ENCODE results near the gene RPS26. TPM values are rescaled to one million over a fixed set of nuclear protein-coding genes. Genes with fewer than 3 reads are reported as not detected.
"Not testable (repeated sequence)": the region's sequence is repeated elsewhere in the genome, so short reads cannot be mapped to it uniquely, and the experiment has no call there.

The RPS26 gene
- total and polyA plus RNA-seq, 2 donors (not counting 3 experiments of a cell fraction or from before 2014, with no cell fraction given), result 57.3 to 1,847 TPM

- Histone ChIP-seq H4K20me1 (replicated peaks; ENCODE audit: control insufficient read depth, extremely low read depth, insufficient read depth, low read length) (no peaks in the 10 kb centered on the region), H3K27me3 (ENCODE audit: control insufficient read depth in 2 of 2, insufficient read depth in 2 of 2, low read length in 2 of 2) (no peaks in the 10 kb centered on the region), H3K9ac (replicated peaks; ENCODE audit: extremely low read depth, insufficient read depth, low read length) (no peak overlapping the region), H3K79me2 (ENCODE audit: control insufficient read depth, insufficient read depth, low read length) (no peaks in the 10 kb centered on the region), H3K4me2 (ENCODE audit: insufficient read depth, low read length) (no peak overlapping the region), H3K4me3 (replicated peaks in 1 of 3; ENCODE audit: insufficient read depth in 1 of 3, low read depth in 1 of 3, low read length in 3 of 3) (no peak overlapping the region), H3K9me3 (replicated peaks; ENCODE audit: control insufficient read depth, insufficient read depth, low read length) (no peaks in the 10 kb centered on the region), H3K4me1 (ENCODE audit: control insufficient read depth, extremely low read depth, insufficient read depth, low read length) (peaks cover 9% of the 10 kb centered on the region), H3K9me1 (replicated peaks; ENCODE audit: control insufficient read depth, extremely low read depth, insufficient read depth, low read length) (no peaks in the 10 kb centered on the region), H3K36me3 (ENCODE audit: control insufficient read depth in 2 of 2, extremely low read depth in 1 of 2, insufficient read depth in 2 of 2, low read length in 2 of 2) (peaks cover 2 to 12% of the 10 kb centered on the region in 2 experiments), H3K27ac (ENCODE audit: insufficient read depth, low read depth, low read length) (no peak overlapping the region), H2AFZ (ENCODE audit: low read depth, low read length) (no peak overlapping the region)
- BruUV-seq (replicated peaks), result no TSS peak
- ChIA-PET POLR2A (interaction anchor here (0.7 kb wide), 1 partner anchor 325 kb away, joined by 5 read pairs; no protein-coding TSS in a partner anchor), CTCF (interaction anchor here (0.7 kb wide), 1 partner anchor 24 kb away, joined by 4 read pairs; no protein-coding TSS in a partner anchor)
- no peak for DNase-seq (ENCODE audit: low read depth, low spot score)
- FAIRE-seq, result no peak
- TF ChIP-seq MYC (IDR thresholded peaks at IDR 0.05; ENCODE audit: low read depth, low read length), result no peak
- no peak for TF ChIP-seq EZH2 (IDR thresholded peaks at IDR 0.05; ENCODE audit: borderline replicate concordance, low read depth, low read length, severe bottlenecking)
- no peak for TF ChIP-seq MAX (IDR thresholded peaks at IDR 0.05; ENCODE audit: insufficient read depth, insufficient read length)
- TF ChIP-seq GATA2 (IDR thresholded peaks at IDR 0.05; ENCODE audit: insufficient read depth, insufficient read length, low read depth, low read length), result no peak
- no peak for TF ChIP-seq CTCF (IDR thresholded peaks at IDR 0.05; ENCODE audit: extremely low read depth in 1 of 2, insufficient read depth in 1 of 2, low read depth in 1 of 2, low read length in 2 of 2)
- TF ChIP-seq FOS (IDR thresholded peaks at IDR 0.05; ENCODE audit: borderline replicate concordance, insufficient read depth, low read length), result no peak
- no peak for TF ChIP-seq JUN (IDR thresholded peaks at IDR 0.05; ENCODE audit: borderline replicate concordance, insufficient read depth, insufficient read length, low read depth)
- TF ChIP-seq POLR2AphosphoS5 (IDR thresholded peaks at IDR 0.05; ENCODE audit: insufficient read depth, low read depth, low read length), result no peak
- no peak for TF ChIP-seq POLR2A (IDR thresholded peaks at IDR 0.05; ENCODE audit: low read depth, low read length)
- intact Hi-C loops (cut with micrococcal nuclease), result no loop called here
- dilution Hi-C loops (cut with MboI; ENCODE audit: extremely low pct_ligation_motif_present, low sequenced_read_pairs), result no loop called here
These were observed 40.1 kb upstream of the RPS26 start for GRCh38 chr12:56001487-56002100.

GRCh38 chr12:56003376-56003775, 38.3 kb upstream of the RPS26 start:
- CTCF ChIA-PET; BruUV-seq (replicated peaks); FAIRE-seq: not testable (repeated sequence)

More at GRCh38 chr12:56003376-56003775, 38.3 kb upstream of the RPS26 start:
- H3K79me2 ChIP-seq (ENCODE audit: control insufficient read depth, insufficient read depth, low read length); H3K9ac ChIP-seq (replicated peaks; ENCODE audit: extremely low read depth, insufficient read depth, low read length); H3K4me3 ChIP-seq (replicated peaks in 1 of 3; ENCODE audit: insufficient read depth in 1 of 3, low read depth in 1 of 3, low read length in 3 of 3); H3K4me1 ChIP-seq (ENCODE audit: control insufficient read depth, extremely low read depth, insufficient read depth, low read length); H3K27ac ChIP-seq (ENCODE audit: insufficient read depth, low read depth, low read length); dilution Hi-C loops (cut with MboI; ENCODE audit: extremely low pct_ligation_motif_present, low sequenced_read_pairs); H2AFZ ChIP-seq (ENCODE audit: low read depth, low read length); H3K27me3 ChIP-seq (ENCODE audit: control insufficient read depth in 2 of 2, insufficient read depth in 2 of 2, low read length in 2 of 2); H3K9me3 ChIP-seq (replicated peaks; ENCODE audit: control insufficient read depth, insufficient read depth, low read length); POLR2A ChIA-PET; H3K4me2 ChIP-seq (ENCODE audit: insufficient read depth, low read length); H4K20me1 ChIP-seq (replicated peaks; ENCODE audit: control insufficient read depth, extremely low read depth, insufficient read depth, low read length); DNase-seq (ENCODE audit: low read depth, low spot score); intact Hi-C loops (cut with micrococcal nuclease); H3K9me1 ChIP-seq (replicated peaks; ENCODE audit: control insufficient read depth, extremely low read depth, insufficient read depth, low read length): not testable (repeated sequence)
- H3K36me3 ChIP-seq (ENCODE audit: control insufficient read depth in 2 of 2, extremely low read depth in 1 of 2, insufficient read depth in 2 of 2, low read length in 2 of 2), result peaks cover 2 to 12% of the 10 kb centered on the region in 2 experiments

All from endothelial cell of umbilical vein (primary cell).